T-cell (primary cell): ENCODE data around the gene FOXL3. TPM values are rescaled to one million over a fixed set of nuclear protein-coding genes. Genes with fewer than 3 reads are reported as not detected.

Experiments
- ATAC-seq, 4 experiments: fragments of 200-7000 bp in 3 of 4; fragments of 150-1000 bp in 1 of 4; cut with Tn5 transposase; replicated peaks in 1 of 4; 1 replicate in 3 of 4; 2 replicates in 1 of 4; pipeline ENCODE4 v1.10.0; 2021; ENCODE audit warnings: moderate library complexity in 3 of 4, mild to moderate bottlenecking in 2 of 4, moderate number of reproducible peaks in 1 of 4
- CTCF ChIA-PET, 2 donors: fragments of 300-600 bp; sonication (Branson Sonifier 250); formaldehyde crosslinking; loops; one replicate each; lab custom pipeline; 2022; ENCODE audit warnings: antibody characterized with exemption in 2 of 2; lab: Charles Lee
- POLR2A ChIA-PET, 2 donors: fragments of 300-600 bp; sonication (Branson Sonifier 250); formaldehyde crosslinking; loops; one replicate each; lab custom pipeline; 2022; ENCODE audit warnings: antibody characterized with exemption in 2 of 2; lab: Charles Lee
- DNase-seq, 35 experiments: peaks; one replicate each; pipeline versions ENCODE4 v3.0.0 to v3.0.0-alpha.2; 2013 to 2023
- H3K27ac ChIP-seq: one replicate; pipeline ENCODE4 v1.5.1; 2013; ENCODE audit warnings: low read length
- H3K27me3 ChIP-seq, 2 experiments: replicated peaks in 1 of 2; 1 replicate in 1 of 2; 2 replicates in 1 of 2; pipeline versions ENCODE4 v1.6.1 to v1.7.0; 2013; ENCODE audit warnings: low read length in 1 of 2, mixed read lengths in 1 of 2; ENCODE audit not compliant: control insufficient read depth in 2 of 2, insufficient read depth in 2 of 2; ENCODE audit errors: extremely low read depth in 1 of 2
- H3K36me3 ChIP-seq, 2 donors: 1 replicate in 1 of 2; 2 replicates in 1 of 2; pipeline versions ENCODE4 v1.6.1 to v1.7.0; 2013; ENCODE audit warnings: low read length in 1 of 2; ENCODE audit not compliant: control insufficient read depth in 2 of 2, insufficient read depth in 1 of 2; ENCODE audit errors: extremely low read depth in 1 of 2
- H3K4me1 ChIP-seq, 2 experiments: 1 replicate in 1 of 2; 2 replicates in 1 of 2; pipeline versions ENCODE4 v1.6.1 to v1.7.0; 2013; ENCODE audit warnings: low read length in 2 of 2, mixed read lengths in 1 of 2; ENCODE audit not compliant: insufficient read depth in 2 of 2, control insufficient read depth in 1 of 2; ENCODE audit errors: extremely low read depth in 1 of 2
- H3K4me3 ChIP-seq, 2 donors: 1 replicate in 1 of 2; 2 replicates in 1 of 2; pipeline versions ENCODE4 v1.5.1 to v1.7.0; 2013; ENCODE audit warnings: mild to moderate bottlenecking in 2 of 2, low read length in 1 of 2, moderate library complexity in 1 of 2; ENCODE audit not compliant: control insufficient read depth in 1 of 2; ENCODE audit errors: extremely low read depth in 1 of 2
- H3K9me3 ChIP-seq: 2 replicates; pipeline ENCODE4 v1.7.0; 2013
- H3K27ac Mint-ChIP-seq, 2 donors: one replicate each; pipeline ENCODE4 v1.8.0; 2020 to 2021; ENCODE audit warnings: mild to moderate bottlenecking in 2 of 2, mixed read lengths in 2 of 2
- H3K27me3 Mint-ChIP-seq, 2 donors: one replicate each; pipeline ENCODE4 v1.8.0; 2021 to 2022; ENCODE audit warnings: mixed read lengths in 2 of 2
- H3K36me3 Mint-ChIP-seq: one replicate; pipeline ENCODE4 v1.8.0; 2021; ENCODE audit warnings: mixed read lengths
- H3K4me1 Mint-ChIP-seq, 3 donors: one replicate each; pipeline ENCODE4 v1.8.0; 2020 to 2022; ENCODE audit warnings: mixed read lengths in 3 of 3, mild to moderate bottlenecking in 1 of 3
- H3K4me3 Mint-ChIP-seq, 3 donors: one replicate each; pipeline ENCODE4 v1.8.0; 2020 to 2022; ENCODE audit warnings: mild to moderate bottlenecking in 3 of 3, mixed read lengths in 3 of 3, moderate library complexity in 3 of 3
- H3K9me3 Mint-ChIP-seq, 3 donors: one replicate each; pipeline ENCODE4 v1.8.0; 2020 to 2022; ENCODE audit warnings: mixed read lengths in 3 of 3
- WGBS: methylation state at CpG from one replicate; pipeline ENCODE4 v1.1.5; 2013; ENCODE audit warnings: missing lambda C conversion rate; ENCODE audit not compliant: insufficient coverage; 5-methylcytosine and 5-hydroxymethylcytosine counted together
- total RNA-seq, 35 experiments: library from RNA in 6 of 35; stranded (reverse) in 6 of 35; fragments of 120-200 nt in 1 of 35; gene quantifications; one replicate each; pipeline versions ENCODE4 v1.2.1 to v1.2.4 and lab custom pipeline; 2013 to 2026

Gene FOXL3
- total RNA-seq, 5 donors from 2014 or later (not counting 1 experiment from before 2014, with no cell fraction given): not detected

- no peak for DNase-seq
- H3K36me3 ChIP-seq: no peaks in the 10 kb centered on the region
- WGBS: 83% methylated on average over 14 of the region's 15 CpGs
- ChIA-PET CTCF (no interaction called here), POLR2A (no interaction called here)
- peaks cover 0 to 31% of the 10 kb centered on the region in 2 experiments for H3K27me3 ChIP-seq
- no peaks in the 10 kb centered on the region for H3K9me3 Mint-ChIP-seq
- H3K4me3 ChIP-seq: no peak overlapping the region
- no peak overlapping the region for H3K4me3 Mint-ChIP-seq
- peaks cover 0 to 14% of the 10 kb centered on the region in 2 donors for H3K27me3 Mint-ChIP-seq
- no peaks in the 10 kb centered on the region for H3K4me1 Mint-ChIP-seq
- no peak overlapping the region for H3K27ac Mint-ChIP-seq
- H3K27ac ChIP-seq: no peak overlapping the region
- no peaks in the 10 kb centered on the region for H3K4me1 ChIP-seq
- H3K36me3 Mint-ChIP-seq: no peaks in the 10 kb centered on the region
- H3K9me3 ChIP-seq: no peaks in the 10 kb centered on the region
- no peak for ATAC-seq
Observed at GRCh38 chr7:299169-299568, 9.2 kb downstream of the FOXL3 start.

DNA sequence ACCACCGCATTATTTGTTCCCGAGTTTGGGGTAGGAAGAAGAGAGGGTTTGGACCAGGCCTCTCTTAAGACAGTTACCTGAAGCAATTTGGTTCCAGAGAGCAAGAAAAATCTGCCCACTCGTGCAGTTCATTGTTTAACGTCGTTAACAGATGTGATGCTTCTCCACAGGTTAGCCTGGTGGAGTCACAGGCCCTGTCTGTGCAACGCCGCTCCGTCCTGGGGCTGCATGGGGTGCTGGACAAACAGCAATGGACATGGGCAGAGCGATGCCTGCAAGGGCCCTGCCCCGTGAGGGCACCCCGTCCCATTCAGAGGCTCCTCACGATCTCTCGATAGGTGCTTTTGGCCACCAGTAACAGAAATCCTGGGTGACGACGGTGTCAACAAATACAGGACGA, 9.7 kb downstream of the FOXL3 start:
- no peaks in the 10 kb centered on the region for H3K36me3 ChIP-seq
- peaks cover 0 to 10% of the 10 kb centered on the region in 2 donors for H3K27me3 Mint-ChIP-seq
- H3K27ac ChIP-seq: no peak overlapping the region
- peaks cover 0 to 27% of the 10 kb centered on the region in 2 experiments for H3K27me3 ChIP-seq
- WGBS: 84% methylated on average over 14 of the region's 16 CpGs
- H3K4me3 ChIP-seq: no peak overlapping the region
- no peak for DNase-seq
- no peaks in the 10 kb centered on the region for H3K9me3 ChIP-seq
- no peaks in the 10 kb centered on the region for H3K36me3 Mint-ChIP-seq
- H3K27ac Mint-ChIP-seq: no peak overlapping the region
- H3K4me1 ChIP-seq: no peaks in the 10 kb centered on the region
- ChIA-PET POLR2A (no interaction called here), CTCF (no interaction called here)
- H3K9me3 Mint-ChIP-seq: no peaks in the 10 kb centered on the region
- ATAC-seq: no peak
- H3K4me3 Mint-ChIP-seq: no peak overlapping the region
- H3K4me1 Mint-ChIP-seq: no peaks in the 10 kb centered on the region

DNA sequence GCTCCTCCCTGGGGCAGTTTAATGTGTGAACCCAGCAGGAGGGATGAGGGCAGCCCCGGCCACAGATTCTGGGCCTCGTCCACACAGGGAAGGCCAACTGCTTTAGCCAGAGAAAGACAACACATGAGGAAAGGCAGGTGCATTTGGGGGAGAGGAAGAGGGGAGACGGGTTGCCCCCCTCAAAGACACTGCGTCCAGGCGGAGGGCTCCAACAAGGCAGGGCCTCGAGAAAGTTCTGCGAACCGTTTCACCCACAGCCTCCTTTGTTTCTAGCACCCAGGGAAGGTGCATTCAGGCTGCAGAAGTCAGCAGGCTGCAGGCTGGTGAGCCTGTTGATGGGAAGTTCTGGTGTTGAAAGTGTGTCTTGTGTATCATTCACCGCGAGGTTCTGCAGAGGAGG, 10.1 kb downstream of the FOXL3 start:
- no peaks in the 10 kb centered on the region for H3K36me3 Mint-ChIP-seq
- peaks cover 0 to 23% of the 10 kb centered on the region in 2 experiments for H3K27me3 ChIP-seq
- H3K4me1 Mint-ChIP-seq: no peaks in the 10 kb centered on the region
- H3K27ac Mint-ChIP-seq: no peak overlapping the region
- DNase-seq (no peak), ATAC-seq (no peak)
- no peaks in the 10 kb centered on the region for H3K36me3 ChIP-seq
- ChIA-PET POLR2A (no interaction called here), CTCF (no interaction called here)
- 88% methylated on average over 2 of the region's 10 CpGs for WGBS
- H3K9me3 Mint-ChIP-seq: no peaks in the 10 kb centered on the region
- no peak overlapping the region for H3K4me3 ChIP-seq
- H3K9me3 ChIP-seq: no peaks in the 10 kb centered on the region
- H3K27ac ChIP-seq: no peak overlapping the region
- H3K4me3 Mint-ChIP-seq: no peak overlapping the region
- peaks cover 0 to 8% of the 10 kb centered on the region in 2 donors for H3K27me3 Mint-ChIP-seq
- H3K4me1 ChIP-seq: no peaks in the 10 kb centered on the region

GRCh38 chr7:300546-301290, 10.7 kb downstream of the FOXL3 start:
- Mint-ChIP-seq H3K36me3 (no peaks in the 10 kb centered on the region), H3K9me3 (no peaks in the 10 kb centered on the region), H3K27me3 (peaks cover 0 to 9% of the 10 kb centered on the region in 2 donors), H3K27ac (no peak overlapping the region), H3K4me1 (no peaks in the 10 kb centered on the region), H3K4me3 (no peak overlapping the region)
- ChIA-PET CTCF (no interaction called here), POLR2A (no interaction called here)
- DNase-seq: no peak
- ATAC-seq: no peak
- WGBS: 89% methylated on average over 4 of the region's 13 CpGs
- Histone ChIP-seq H3K36me3 (no peaks in the 10 kb centered on the region), H3K9me3 (no peaks in the 10 kb centered on the region), H3K27me3 (peaks cover 0 to 22% of the 10 kb centered on the region in 2 experiments), H3K4me1 (no peaks in the 10 kb centered on the region), H3K4me3 (no peak overlapping the region), H3K27ac (no peak overlapping the region)

DNA sequence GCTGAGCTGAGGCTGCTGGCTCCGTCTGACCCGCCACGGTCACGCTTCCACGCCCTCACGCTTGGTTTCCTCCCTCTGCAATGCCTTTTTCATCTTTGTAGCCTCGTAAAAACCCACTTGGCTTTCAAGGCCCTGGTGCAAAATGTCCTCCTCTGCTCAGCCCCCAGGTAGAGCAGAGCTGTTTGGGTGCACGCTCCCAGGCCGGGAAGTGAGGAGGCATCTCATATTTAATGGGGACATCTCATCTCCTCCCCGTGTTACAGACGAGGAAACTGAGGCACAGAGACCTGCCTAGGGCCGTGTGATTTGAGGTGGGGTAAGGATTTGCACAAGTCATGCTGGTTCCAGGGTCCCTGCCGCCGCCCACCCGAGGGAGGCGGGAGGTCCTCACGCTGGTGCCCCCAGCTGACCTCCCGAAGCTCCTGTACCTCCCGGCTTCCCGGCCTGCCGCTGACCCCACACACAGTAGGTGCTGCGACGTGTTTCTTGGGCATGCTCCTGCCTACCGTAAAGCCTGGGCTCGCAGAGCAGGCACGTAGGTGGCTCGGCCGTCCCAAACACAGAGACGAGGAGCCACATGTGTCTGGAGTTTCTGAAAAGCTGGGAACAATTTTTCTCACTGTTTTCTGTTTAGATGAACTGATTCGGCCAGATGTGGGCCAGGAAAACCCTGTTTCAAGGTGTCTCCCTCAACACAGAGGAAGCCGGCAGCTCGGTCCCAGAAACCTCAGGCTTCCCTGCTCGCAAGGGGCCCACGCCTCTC, 11.5 kb downstream of the FOXL3 start:
- ATAC-seq (no peak), DNase-seq (no peak)
- H3K27ac ChIP-seq: no peak overlapping the region
- H3K27me3 ChIP-seq: peaks cover 0 to 27% of the 10 kb centered on the region in 2 experiments
- no peaks in the 10 kb centered on the region for H3K36me3 ChIP-seq
- peaks cover 0 to 7% of the 10 kb centered on the region in 2 donors for H3K27me3 Mint-ChIP-seq
- 87% methylated on average over 32 of the region's 34 CpGs for WGBS
- H3K9me3 ChIP-seq: no peaks in the 10 kb centered on the region
- no peaks in the 10 kb centered on the region for H3K36me3 Mint-ChIP-seq
- H3K4me1 ChIP-seq: no peaks in the 10 kb centered on the region
- H3K4me3 Mint-ChIP-seq: no peak overlapping the region
- no peaks in the 10 kb centered on the region for H3K4me1 Mint-ChIP-seq
- H3K9me3 Mint-ChIP-seq: no peaks in the 10 kb centered on the region
- CTCF ChIA-PET: no interaction called here
- no peak overlapping the region for H3K27ac Mint-ChIP-seq
- POLR2A ChIA-PET: no interaction called here
- no peak overlapping the region for H3K4me3 ChIP-seq

DNA sequence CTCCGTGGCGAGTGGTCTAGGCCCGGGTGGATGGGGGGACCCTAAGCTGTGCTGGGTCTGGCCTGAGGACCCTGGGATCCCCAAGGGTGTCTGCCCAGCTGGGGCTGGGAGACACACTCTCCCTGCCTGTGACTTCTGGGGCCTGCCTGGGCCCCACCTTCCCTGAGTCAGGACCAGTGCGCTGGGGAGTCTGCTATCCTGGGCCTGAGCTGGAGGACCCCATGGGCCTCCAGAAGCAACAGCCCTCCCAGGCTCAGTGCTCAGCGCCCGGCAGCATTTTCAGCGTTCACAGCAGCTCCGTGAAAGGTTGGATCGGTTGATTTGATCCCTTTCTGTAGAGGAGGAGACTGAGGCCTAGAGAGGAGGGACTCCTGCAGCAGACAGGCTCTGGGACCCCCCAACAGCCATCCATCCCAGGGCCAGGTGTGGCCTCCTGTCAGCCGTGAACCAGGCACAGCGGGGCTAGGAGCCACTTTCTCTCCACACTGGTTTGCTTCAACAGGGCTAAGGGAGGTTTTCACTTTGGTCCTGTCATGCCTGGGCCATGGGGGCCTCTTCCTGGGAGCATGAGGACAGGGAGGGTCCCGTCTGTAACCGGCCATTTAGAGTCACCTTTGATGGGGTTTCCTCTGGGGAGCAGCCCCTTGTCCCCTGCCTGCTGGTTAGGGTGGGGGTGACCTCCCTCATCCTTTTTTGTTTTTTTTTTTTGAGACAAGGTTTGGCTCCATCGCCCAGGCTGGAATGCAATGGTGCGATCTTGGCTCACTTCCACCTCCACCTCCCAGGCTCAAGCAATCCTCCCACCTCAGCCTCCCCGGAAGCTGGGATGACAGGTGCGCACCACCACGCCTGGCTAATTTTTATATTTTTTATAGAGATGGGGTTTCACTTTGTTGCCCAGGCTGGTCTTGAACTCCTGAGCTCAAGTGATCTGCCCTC, 12.4 kb downstream of the FOXL3 start:
- POLR2A ChIA-PET: no interaction called here
- H3K4me3 Mint-ChIP-seq: no peak overlapping the region
- H3K9me3 ChIP-seq: no peaks in the 10 kb centered on the region
- ATAC-seq (no peak), DNase-seq (no peak)
- H3K27ac Mint-ChIP-seq: no peak overlapping the region
- WGBS: 82% methylated on average over 6 of the region's 18 CpGs
- H3K4me1 ChIP-seq: no peaks in the 10 kb centered on the region
- H3K4me1 Mint-ChIP-seq: no peaks in the 10 kb centered on the region
- no peaks in the 10 kb centered on the region for H3K9me3 Mint-ChIP-seq
- peaks cover 0 to 11% of the 10 kb centered on the region in 2 donors for H3K27me3 Mint-ChIP-seq
- H3K4me3 ChIP-seq: no peak overlapping the region
- H3K36me3 Mint-ChIP-seq: no peaks in the 10 kb centered on the region
- no peaks in the 10 kb centered on the region for H3K36me3 ChIP-seq
- CTCF ChIA-PET: no interaction called here
- no peak overlapping the region for H3K27ac ChIP-seq
- H3K27me3 ChIP-seq: peaks cover 0 to 32% of the 10 kb centered on the region in 2 experiments
